ENCODE data around the gene C16orf96.

Gene C16orf96

GRCh38 chr16:4633910-4634635, 77.9 kb downstream of the C16orf96 start:
- DNase-seq (ENCODE audit: low read depth), result no peak
- TF ChIP-seq CTCF (IDR thresholded peaks at IDR 0.05; ENCODE audit: insufficient read depth, low read depth, low read length, missing control alignments), result no peak
- no peak overlapping the region for H3K4me3 ChIP-seq (ENCODE audit: low read depth, low read length)

- no peak for DNase-seq (ENCODE audit: low read depth)
- TF ChIP-seq CTCF (IDR thresholded peaks at IDR 0.05; ENCODE audit: insufficient read depth, low read depth, low read length, missing control alignments), result no peak
- no peak overlapping the region for H3K4me3 ChIP-seq (ENCODE audit: low read depth, low read length)
Measured at GRCh38 chr16:4634768-4635167, 78.6 kb downstream of the C16orf96 start.

- TF ChIP-seq CTCF (IDR thresholded peaks at IDR 0.05; ENCODE audit: insufficient read depth, low read depth, low read length, missing control alignments), result no peak
- H3K4me3 ChIP-seq (ENCODE audit: low read depth, low read length), result no peak overlapping the region
- no peak for DNase-seq (ENCODE audit: low read depth)
Measured at GRCh38 chr16:4636196-4636595, 80.1 kb downstream of the C16orf96 start.

- H3K4me3 ChIP-seq (ENCODE audit: low read depth, low read length), result no peak overlapping the region
- no peak for TF ChIP-seq CTCF (IDR thresholded peaks at IDR 0.05; ENCODE audit: insufficient read depth, low read depth, low read length, missing control alignments)
- no peak for DNase-seq (ENCODE audit: low read depth)
Measured at GRCh38 chr16:4637501-4638166, 81.5 kb downstream of the C16orf96 start.

GRCh38 chr16:4639899-4640509, 83.9 kb downstream of the C16orf96 start:
- no peak for DNase-seq (ENCODE audit: low read depth)
- no peak overlapping the region for H3K4me3 ChIP-seq (ENCODE audit: low read depth, low read length)
- TF ChIP-seq CTCF (IDR thresholded peaks at IDR 0.05; ENCODE audit: insufficient read depth, low read depth, low read length, missing control alignments), result no peak

GRCh38 chr16:4640572-4641305, 84.6 kb downstream of the C16orf96 start:
- no peak overlapping the region for H3K4me3 ChIP-seq (ENCODE audit: low read depth, low read length)
- no peak for DNase-seq (ENCODE audit: low read depth)
- no peak for TF ChIP-seq CTCF (IDR thresholded peaks at IDR 0.05; ENCODE audit: insufficient read depth, low read depth, low read length, missing control alignments)
